ENCODE measurements around the gene CRISP1. TPM values are rescaled to one million over a fixed set of nuclear protein-coding genes. Genes with fewer than 3 reads are reported as not detected.

CRISP1 gene
- total RNA-seq, 3 donors from 2014 or later = not detected

GRCh38 chr6:49892280-49892679, 25.9 kb upstream of the CRISP1 start:
- Histone ChIP-seq H3K4me3 (no peak overlapping the region), H3K4me1 (no peaks in the 10 kb centered on the region), H3K36me3 (no peaks in the 10 kb centered on the region), H3K9me3 (peaks cover 3 to 10% of the 10 kb centered on the region in 2 donors), H3K27ac (no peak overlapping the region), H3K27me3 (no peaks in the 10 kb centered on the region)
- TF ChIP-seq POLR2A (IDR thresholded peaks at IDR 0.05) = no peak
- TF ChIP-seq POLR2AphosphoS5 (IDR thresholded peaks at IDR 0.05) = no peak
- no peak for TF ChIP-seq CTCF (IDR thresholded peaks at IDR 0.05)
- no peak for DNase-seq (ENCODE audit: low spot score in 2 of 2)
- intact Hi-C loops (cut with DNase I; ENCODE audit: low total_unique reads) = no loop called here

- Histone ChIP-seq H3K4me3 (no peak overlapping the region), H3K36me3 (no peaks in the 10 kb centered on the region), H3K27me3 (no peaks in the 10 kb centered on the region), H3K27ac (no peak overlapping the region), H3K4me1 (no peaks in the 10 kb centered on the region), H3K9me3 (peaks cover 2 to 10% of the 10 kb centered on the region in 2 donors)
- TF ChIP-seq POLR2AphosphoS5 (IDR thresholded peaks at IDR 0.05) = no peak
- intact Hi-C loops (cut with DNase I; ENCODE audit: low total_unique reads) = no loop called here
- DNase-seq (ENCODE audit: low spot score in 2 of 2) = no peak
Observed at GRCh38 chr6:49890988-49891387, 24.7 kb upstream of the CRISP1 start.

GRCh38 chr6:49888742-49889431, 22.6 kb upstream of the CRISP1 start:
- no peak for TF ChIP-seq POLR2AphosphoS5 (IDR thresholded peaks at IDR 0.05)
- no peak for TF ChIP-seq CTCF (IDR thresholded peaks at IDR 0.05)
- TF ChIP-seq POLR2A (IDR thresholded peaks at IDR 0.05) = no peak
- H3K27me3 ChIP-seq = no peaks in the 10 kb centered on the region
- DNase-seq (ENCODE audit: low spot score in 2 of 2) = no peak
- H3K36me3 ChIP-seq = no peaks in the 10 kb centered on the region
- peaks cover 0 to 7% of the 10 kb centered on the region in 2 donors for H3K9me3 ChIP-seq
- intact Hi-C loops (cut with DNase I; ENCODE audit: low total_unique reads) = no loop called here
- H3K4me1 ChIP-seq = no peaks in the 10 kb centered on the region
- no peak overlapping the region for H3K4me3 ChIP-seq
- H3K27ac ChIP-seq = no peak overlapping the region

- no peak for DNase-seq (ENCODE audit: low spot score in 2 of 2)
- Histone ChIP-seq H3K36me3 (no peaks in the 10 kb centered on the region), H3K4me3 (no peak overlapping the region), H3K9me3 (no peaks in the 10 kb centered on the region), H3K27ac (no peak overlapping the region), H3K4me1 (no peaks in the 10 kb centered on the region), H3K27me3 (no peaks in the 10 kb centered on the region)
- intact Hi-C loops (cut with DNase I; ENCODE audit: low total_unique reads) = no loop called here
- TF ChIP-seq POLR2AphosphoS5 (IDR thresholded peaks at IDR 0.05) = no peak
- TF ChIP-seq POLR2A (IDR thresholded peaks at IDR 0.05) = no peak
- TF ChIP-seq CTCF (IDR thresholded peaks at IDR 0.05) = no peak
Observed at GRCh38 chr6:49868951-49869529, 2.7 kb upstream of the CRISP1 start.

- Histone ChIP-seq H3K9me3 (no peaks in the 10 kb centered on the region), H3K4me3 (no peak overlapping the region), H3K27me3 (peaks cover 0 to under 1% of the 10 kb centered on the region in 2 donors), H3K36me3 (no peaks in the 10 kb centered on the region), H3K4me1 (no peaks in the 10 kb centered on the region), H3K27ac (no peak overlapping the region)
- intact Hi-C loops (cut with DNase I; ENCODE audit: low total_unique reads) = no loop called here
- TF ChIP-seq POLR2AphosphoS5 (IDR thresholded peaks at IDR 0.05) = no peak
- TF ChIP-seq POLR2A (IDR thresholded peaks at IDR 0.05) = no peak
- TF ChIP-seq CTCF (IDR thresholded peaks at IDR 0.05) = no peak
- no peak for DNase-seq (ENCODE audit: low spot score in 2 of 2)
Observed at GRCh38 chr6:49856282-49856681, 10.1 kb downstream of the CRISP1 start.
